NB4 (cell line): ENCODE results near the gene POLR2E.

Experiments
- CTCF ChIP-seq: IDR thresholded peaks from one replicate; pipeline ENCODE4 v1.5.1; 2012; ENCODE audit warnings: low read depth, low read length
- MAX ChIP-seq: IDR thresholded peaks from 2 replicates; pipeline ENCODE4 v1.6.1; 2011; ENCODE audit warnings: low read depth, low read length
- MYC ChIP-seq: IDR thresholded peaks from 2 replicates; pipeline ENCODE4 v1.6.1; 2011; ENCODE audit warnings: low read depth, low read length
- POLR2A ChIP-seq: IDR thresholded peaks from 2 replicates; pipeline ENCODE4 v1.6.1; 2011; ENCODE audit warnings: mild to moderate bottlenecking; ENCODE audit not compliant: insufficient read length; ENCODE audit errors: extremely low read depth

GRCh38 chr19:1117654-1118053 is 22.5 kb upstream of the POLR2E start:
- no peak for TF ChIP-seq CTCF
- TF ChIP-seq POLR2A: no peak
- no peak for TF ChIP-seq MYC
- no peak for TF ChIP-seq MAX
